Superior temporal gyrus (tissue), 1 donor: ENCODE measurements around the gene GULP1.
"Not testable (repeated sequence)": the region's sequence is repeated elsewhere in the genome, so short reads cannot be mapped to it uniquely, and the experiment has no call there.

Source experiments
- DNase-seq: peaks from one replicate; pipeline ENCODE4 v3.0.0-alpha.2; 2016; ENCODE audit errors: extremely low spot score

Gene GULP1

GRCh38 chr2:188526701-188527100 lies 235.0 kb downstream of the GULP1 start:
- DNase-seq = no peak

- no peak for DNase-seq
These were observed 235.5 kb downstream of the GULP1 start for GRCh38 chr2:188527141-188527540.

- no peak for DNase-seq
These were observed 235.9 kb downstream of the GULP1 start for GRCh38 chr2:188527581-188527993.

GRCh38 chr2:188529710-188530109 lies 238.0 kb downstream of the GULP1 start:
- DNase-seq = no peak

GRCh38 chr2:188534875-188535274 lies 243.2 kb downstream of the GULP1 start:
- DNase-seq = no peak

GRCh38 chr2:188551671-188552070 lies 260.0 kb downstream of the GULP1 start:
- no peak for DNase-seq

GRCh38 chr2:188557081-188557480 lies 265.4 kb downstream of the GULP1 start:
- no peak for DNase-seq

GRCh38 chr2:188559455-188559854 lies 267.8 kb downstream of the GULP1 start:
- not testable (repeated sequence) for DNase-seq

- DNase-seq = no peak
These were observed 269.9 kb downstream of the GULP1 start for GRCh38 chr2:188561473-188561979.

GRCh38 chr2:188569431-188570165 lies 277.9 kb downstream of the GULP1 start:
- no peak for DNase-seq

- no peak for DNase-seq
These were observed 278.7 kb downstream of the GULP1 start for GRCh38 chr2:188570370-188570769.

- DNase-seq = no peak
These were observed 280.0 kb downstream of the GULP1 start for GRCh38 chr2:188571543-188572303.

GRCh38 chr2:188572592-188572991 lies 280.9 kb downstream of the GULP1 start:
- no peak for DNase-seq

GRCh38 chr2:188573453-188573852 lies 281.8 kb downstream of the GULP1 start:
- DNase-seq = no peak

GRCh38 chr2:188576006-188576405 lies 284.3 kb downstream of the GULP1 start:
- no peak for DNase-seq

- no peak for DNase-seq
These were observed 285.0 kb downstream of the GULP1 start for GRCh38 chr2:188576651-188577050.

GRCh38 chr2:188577231-188577630 lies 285.6 kb downstream of the GULP1 start:
- no peak for DNase-seq

- DNase-seq = no peak
These were observed 289.1 kb downstream of the GULP1 start for GRCh38 chr2:188580738-188581137.

GRCh38 chr2:188582211-188582610 lies 290.5 kb downstream of the GULP1 start:
- no peak for DNase-seq

GRCh38 chr2:188588235-188588634 lies 296.6 kb downstream of the GULP1 start:
- DNase-seq = no peak

GRCh38 chr2:188596054-188596453 lies 304.4 kb downstream of the GULP1 start:
- DNase-seq = no peak

GRCh38 chr2:188598551-188598950 lies 306.9 kb downstream of the GULP1 start:
- no peak for DNase-seq

GRCh38 chr2:188599140-188599539 lies 307.5 kb downstream of the GULP1 start:
- no peak for DNase-seq
